HG03521 (cell line): Measurements from ENCODE around the gene PFDN2.

Experiments used
- ATAC-seq: cut with Tn5 transposase; IDR thresholded peaks from one replicate; pipeline ENCODE4 v1.9.1; 2021; ENCODE audit warnings: mild to moderate bottlenecking, moderate library complexity; ENCODE audit not compliant: unreplicated experiment

The PFDN2 gene

GRCh38 chr1:161106431-161106830 lies 11.4 kb downstream of the PFDN2 start:
- no peak for ATAC-seq

DNA sequence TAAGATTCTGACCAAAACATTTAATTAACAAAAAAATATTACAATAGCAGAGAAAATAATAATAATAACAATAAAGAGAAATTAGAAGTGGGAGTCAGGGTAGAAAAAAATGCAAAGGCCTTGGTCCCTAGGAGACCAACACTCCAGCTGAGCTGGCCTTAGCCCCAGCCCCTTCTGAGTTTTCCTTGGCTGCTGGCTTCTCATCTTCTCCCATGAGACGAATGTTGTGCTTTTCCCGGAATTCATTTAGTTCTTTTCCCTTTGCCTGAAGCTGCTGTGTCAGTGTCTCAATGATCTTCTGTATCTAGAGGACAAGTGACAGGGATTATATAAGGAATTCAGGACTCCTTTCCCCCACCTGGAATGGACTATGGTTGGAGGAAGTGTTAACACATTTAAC lies 17.3 kb downstream of the PFDN2 start:
- ATAC-seq = no peak

GRCh38 chr1:161099090-161099802 lies 18.6 kb downstream of the PFDN2 start:
- ATAC-seq = no peak

DNA sequence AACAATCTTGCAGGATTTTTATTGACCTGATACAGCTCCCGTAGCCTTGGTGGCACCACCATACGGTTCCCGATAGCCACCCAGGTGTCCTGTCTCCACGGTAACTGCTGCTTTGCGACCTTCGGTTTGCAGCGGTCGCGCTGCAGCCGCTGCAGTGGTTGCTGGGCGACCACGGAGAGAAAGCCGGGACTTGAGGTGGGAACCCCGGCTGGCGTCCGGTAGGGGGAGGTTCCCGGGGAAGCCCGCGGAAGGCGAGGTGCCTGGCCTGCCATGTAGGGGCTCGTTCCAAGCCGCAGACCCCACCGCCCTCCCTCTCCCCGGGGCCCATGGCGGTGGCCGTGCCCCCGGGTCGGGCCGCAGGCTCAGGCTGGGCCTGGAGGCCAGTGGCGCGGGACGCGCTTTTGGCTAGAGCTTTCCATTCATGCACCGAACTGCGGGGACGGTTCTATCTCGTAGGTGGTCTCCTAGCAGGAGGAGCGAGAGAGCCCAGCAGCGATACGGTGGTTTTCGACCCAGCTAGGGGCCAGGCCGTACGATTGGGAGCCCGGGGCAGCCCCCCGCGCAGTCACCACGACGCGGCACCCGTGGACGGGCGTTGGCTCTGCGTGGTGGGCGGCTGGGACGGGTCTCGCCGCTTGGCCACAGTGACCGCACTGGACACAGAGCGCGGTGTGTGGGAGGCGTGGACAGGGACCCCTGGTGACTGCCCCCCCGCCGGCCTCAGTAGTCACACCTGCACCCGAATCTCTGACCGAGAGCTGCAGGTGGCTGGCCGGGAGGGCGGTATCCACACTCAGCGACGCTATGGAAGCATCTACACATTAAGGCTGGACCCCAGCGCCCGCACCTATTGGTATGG lies 19.4 kb downstream of the PFDN2 start, which contains the start of gene KLHDC9:
KLHDC9 (plus strand) TSS at position 152 of the 859 bp plus-strand sequence; CDS start at position 327, 175 bp downstream.
- peak; percentile 55 for ATAC-seq

- ATAC-seq = no peak
These were observed 21.3 kb downstream of the PFDN2 start for GRCh38 chr1:161096530-161096929.

- no peak for ATAC-seq
These were observed 21.8 kb downstream of the PFDN2 start for GRCh38 chr1:161096015-161096414.

DNA sequence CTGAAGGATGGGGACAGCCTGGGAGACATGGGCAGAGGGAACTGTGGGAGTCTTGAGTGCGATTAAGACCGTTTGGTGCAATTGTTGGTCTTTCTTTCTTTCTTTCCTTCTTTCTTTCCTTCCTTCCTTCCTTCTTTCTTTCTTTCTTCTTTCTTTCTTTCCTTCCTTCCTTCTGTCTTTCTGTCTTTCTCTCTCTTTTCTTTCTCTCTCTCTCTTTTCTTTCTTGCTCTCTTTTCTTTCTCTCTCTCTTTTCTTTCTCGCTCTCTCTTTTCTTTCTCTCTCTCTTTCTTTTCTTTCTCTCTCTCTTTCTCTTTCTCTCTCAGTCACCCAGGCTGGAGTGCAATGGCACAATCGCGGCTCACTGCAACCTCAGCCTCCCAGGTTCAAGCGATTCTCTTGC lies 22.6 kb downstream of the PFDN2 start:
- ATAC-seq = no peak

DNA sequence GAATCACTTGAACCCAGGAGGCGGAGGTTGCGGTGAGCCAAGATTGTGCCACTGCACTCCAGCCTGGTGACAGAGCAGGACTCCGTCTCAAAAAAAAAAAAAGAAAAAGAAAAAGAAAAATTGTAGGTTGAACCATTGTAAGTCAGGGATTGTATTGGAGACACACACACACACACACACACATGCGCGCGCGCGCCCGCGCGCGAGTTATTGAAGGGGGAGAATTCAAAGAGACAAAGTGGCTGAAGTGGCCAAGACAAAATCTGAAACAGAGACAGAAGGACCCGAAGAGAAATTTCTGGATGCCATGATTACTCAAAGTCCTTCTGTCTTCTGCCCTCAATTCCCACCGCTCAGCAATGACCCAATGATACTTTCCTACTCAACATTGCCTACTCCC lies 23.4 kb downstream of the PFDN2 start:
- ATAC-seq = no peak

DNA sequence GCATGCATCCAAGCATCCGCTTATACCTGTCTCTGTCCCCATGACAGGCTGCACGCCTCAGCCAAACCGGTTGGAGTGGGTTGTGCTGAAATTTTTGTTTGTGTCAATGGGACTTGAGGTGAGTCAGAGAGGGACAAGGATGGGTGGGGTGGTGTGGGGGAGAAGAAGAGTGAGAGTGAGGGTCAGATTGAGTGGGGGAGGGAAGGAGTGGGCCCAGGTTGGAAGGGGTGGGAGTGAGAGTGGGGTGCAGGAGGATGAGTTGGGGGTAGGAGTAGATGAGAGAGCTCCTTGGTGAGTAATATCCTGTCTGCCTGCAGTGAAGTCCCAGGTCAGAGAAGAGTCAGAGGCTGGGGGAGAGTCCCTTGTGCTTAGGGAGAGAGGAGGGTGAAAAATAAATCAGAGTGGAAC lies 25.2 kb downstream of the PFDN2 start:
- ATAC-seq = no peak

DNA sequence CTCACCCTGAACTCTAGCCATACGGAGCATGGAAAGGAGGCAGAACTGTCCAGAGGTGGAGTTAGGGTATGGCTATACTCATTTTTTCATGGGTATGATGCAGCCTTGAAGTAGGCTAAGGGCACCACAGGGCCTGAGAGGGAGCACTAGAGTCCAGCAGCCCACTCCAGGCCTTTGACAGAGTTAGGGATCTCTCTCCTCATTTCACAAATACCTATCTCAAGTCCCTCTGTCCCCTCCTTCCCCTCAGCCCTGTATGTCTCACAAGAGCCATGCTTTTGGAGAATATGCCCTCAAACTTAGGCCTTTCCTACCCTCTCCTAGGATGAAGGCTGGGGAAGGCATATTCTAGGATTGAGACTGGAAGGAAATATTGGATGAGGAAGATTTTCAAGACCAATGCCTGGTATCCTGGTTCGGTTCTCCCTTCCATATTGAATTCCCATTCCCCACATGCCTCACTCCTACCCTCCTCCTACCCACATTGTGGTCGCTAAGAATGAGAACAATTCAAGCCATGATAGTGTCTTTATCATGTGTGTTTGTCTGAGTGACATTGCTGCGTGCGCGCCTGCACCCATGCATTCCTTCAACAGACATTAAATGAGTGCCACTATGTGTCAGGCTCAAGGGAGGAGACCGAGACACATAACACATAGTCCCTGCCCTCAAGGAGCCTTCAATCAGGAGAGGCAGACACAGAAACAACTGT lies 25.9 kb downstream of the PFDN2 start:
- no peak for ATAC-seq

DNA sequence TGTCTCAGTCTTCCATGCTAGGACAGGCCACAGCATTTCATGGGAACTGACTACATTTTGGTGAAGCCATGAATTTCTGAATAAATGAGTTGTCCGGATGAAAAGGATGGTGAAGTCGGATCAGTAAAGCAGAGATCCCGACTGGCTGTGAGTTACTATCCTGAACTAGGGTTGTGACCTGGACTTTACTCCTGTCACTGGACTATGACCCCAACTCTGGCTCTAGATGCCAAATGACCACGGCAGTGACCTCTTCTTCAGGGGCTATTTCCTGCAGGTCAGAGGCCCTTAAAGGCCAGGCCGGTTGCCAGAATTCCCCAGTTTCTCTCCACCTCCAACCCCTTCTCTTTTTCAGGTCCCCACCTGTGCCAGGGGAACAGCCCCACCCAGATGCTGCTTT lies 26.7 kb downstream of the PFDN2 start:
- ATAC-seq = no peak

GRCh38 chr1:161090617-161091016 lies 27.2 kb downstream of the PFDN2 start:
- ATAC-seq = no peak

DNA sequence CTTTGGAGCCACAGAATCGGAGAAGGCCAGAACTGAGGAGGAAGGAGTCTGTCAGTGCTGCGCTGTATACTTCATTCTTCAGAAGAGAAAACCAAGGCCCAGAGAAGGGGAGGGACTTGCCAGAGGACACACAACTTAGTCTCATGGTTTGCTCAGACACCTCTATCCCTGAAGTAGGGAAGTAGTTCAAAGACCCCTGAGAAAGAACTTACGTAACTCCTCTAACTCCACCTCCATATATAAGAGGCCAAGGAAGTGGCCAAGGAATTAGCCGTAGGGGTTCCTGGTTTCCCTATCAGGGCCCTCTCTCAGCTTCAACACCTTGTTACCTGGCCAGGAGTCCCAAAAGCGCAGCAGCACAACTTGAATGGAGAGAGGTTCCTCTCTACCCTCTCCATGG lies 27.9 kb downstream of the PFDN2 start:
- ATAC-seq = no peak

GRCh38 chr1:161089251-161089924 lies 28.4 kb downstream of the PFDN2 start, which contains the start of gene NECTIN4:
NECTIN4 (minus strand) TSS chr1:161089558; CDS start chr1:161089296, 262 bp downstream.
- ATAC-seq = no peak

- no peak for ATAC-seq
These were observed 29.2 kb downstream of the PFDN2 start for GRCh38 chr1:161088587-161089110.

GRCh38 chr1:161086457-161086856 lies 31.4 kb downstream of the PFDN2 start:
- no peak for ATAC-seq

DNA sequence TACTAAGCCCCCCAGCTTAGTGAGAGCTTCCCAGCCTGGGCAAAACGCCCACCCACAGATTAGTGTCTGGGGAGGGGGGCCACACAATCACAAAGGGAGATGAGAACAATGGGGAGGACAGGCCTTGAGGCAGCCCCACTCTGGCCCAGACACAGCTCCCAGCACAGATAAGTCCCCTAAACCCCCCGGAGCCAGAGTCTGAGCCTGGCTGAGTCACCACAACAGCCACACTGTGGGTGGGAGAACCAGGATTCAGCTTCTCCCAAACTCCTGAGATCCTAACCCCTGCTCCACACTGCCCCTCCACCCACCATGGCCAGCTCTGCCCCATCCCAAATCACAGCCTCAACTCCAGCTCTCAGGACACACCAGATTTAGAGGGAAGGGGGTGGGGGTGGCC lies 32.7 kb downstream of the PFDN2 start:
- ATAC-seq = no peak

DNA sequence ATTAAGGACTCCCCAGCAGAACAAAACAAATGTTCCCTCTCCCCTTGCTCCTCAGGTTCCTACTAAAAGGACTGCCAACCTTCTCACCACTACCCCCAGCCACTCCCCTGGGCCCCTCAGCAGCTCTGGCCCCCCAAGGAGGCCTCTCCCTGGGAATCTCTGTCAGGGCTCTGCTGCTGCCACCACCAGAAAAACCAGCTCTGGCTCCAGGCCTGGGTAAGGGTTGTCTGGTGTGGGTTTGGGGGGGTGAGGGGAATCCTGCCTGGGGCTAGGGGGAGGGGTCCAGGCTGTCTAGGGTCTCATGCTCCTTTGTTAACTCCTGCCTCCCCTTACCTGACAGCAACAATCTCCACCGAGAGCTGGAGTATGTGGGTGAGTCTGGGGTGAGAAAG lies 33.2 kb downstream of the PFDN2 start:
- no peak for ATAC-seq

- ATAC-seq = no peak
These were observed 33.9 kb downstream of the PFDN2 start for GRCh38 chr1:161083748-161084596.
